Mammary epithelial cell (primary cell): Measurements from ENCODE around the gene SLC4A9.

Experiments used
- EZH2 ChIP-seq: IDR thresholded peaks from 2 replicates; pipeline ENCODE4 v1.6.1; 2012; ENCODE audit warnings: low read length, inconsistent platforms, borderline replicate concordance
- TF ChIP-seq, protein P1 (sequence below), 2 donors: IDR thresholded peaks in 1 of 2; conservative IDR thresholded peaks in 1 of 2; 2 replicates each; pipeline ENCODE4 v1.5.1; 2011 to 2012; ENCODE audit warnings: inconsistent platforms in 2 of 2, low read length in 2 of 2, mild to moderate bottlenecking in 2 of 2, control low read depth in 1 of 2, low read depth in 1 of 2; ENCODE audit not compliant: insufficient read depth in 1 of 2; ENCODE audit errors: extremely low read depth in 1 of 2

DNA sequence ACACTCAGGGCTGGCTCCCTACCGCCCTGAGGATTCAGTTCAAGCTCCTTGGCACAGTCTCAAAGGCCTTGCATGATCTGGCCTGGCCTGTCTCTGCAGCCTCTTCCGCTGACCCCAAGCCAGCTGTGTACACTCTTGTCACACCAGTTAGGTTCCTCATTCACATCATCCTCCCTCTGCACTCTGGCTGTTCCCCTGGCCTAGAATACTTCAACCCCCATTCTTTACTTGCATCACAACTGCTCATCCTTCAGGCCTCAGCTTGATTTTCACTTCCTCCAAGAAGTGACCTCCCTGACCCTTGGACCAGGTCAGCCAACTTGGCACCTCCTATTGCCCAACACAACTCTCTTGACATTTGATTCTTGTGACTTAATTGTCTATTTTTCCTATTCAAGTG lies 38.2 kb upstream of the SLC4A9 start:
- TF ChIP-seq, protein P1, sequence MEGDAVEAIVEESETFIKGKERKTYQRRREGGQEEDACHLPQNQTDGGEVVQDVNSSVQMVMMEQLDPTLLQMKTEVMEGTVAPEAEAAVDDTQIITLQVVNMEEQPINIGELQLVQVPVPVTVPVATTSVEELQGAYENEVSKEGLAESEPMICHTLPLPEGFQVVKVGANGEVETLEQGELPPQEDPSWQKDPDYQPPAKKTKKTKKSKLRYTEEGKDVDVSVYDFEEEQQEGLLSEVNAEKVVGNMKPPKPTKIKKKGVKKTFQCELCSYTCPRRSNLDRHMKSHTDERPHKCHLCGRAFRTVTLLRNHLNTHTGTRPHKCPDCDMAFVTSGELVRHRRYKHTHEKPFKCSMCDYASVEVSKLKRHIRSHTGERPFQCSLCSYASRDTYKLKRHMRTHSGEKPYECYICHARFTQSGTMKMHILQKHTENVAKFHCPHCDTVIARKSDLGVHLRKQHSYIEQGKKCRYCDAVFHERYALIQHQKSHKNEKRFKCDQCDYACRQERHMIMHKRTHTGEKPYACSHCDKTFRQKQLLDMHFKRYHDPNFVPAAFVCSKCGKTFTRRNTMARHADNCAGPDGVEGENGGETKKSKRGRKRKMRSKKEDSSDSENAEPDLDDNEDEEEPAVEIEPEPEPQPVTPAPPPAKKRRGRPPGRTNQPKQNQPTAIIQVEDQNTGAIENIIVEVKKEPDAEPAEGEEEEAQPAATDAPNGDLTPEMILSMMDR (conservative IDR thresholded peaks at IDR 0.05 in 1 of 2, IDR thresholded peaks at IDR 0.05 in 1 of 2; ENCODE audit: extremely low read depth in 1 of 2, insufficient read depth in 1 of 2, low read depth in 1 of 2, low read length in 2 of 2) = no peak
- TF ChIP-seq EZH2 = no peak
